ENCODE data around the gene SET.

SET gene

GRCh38 chr9:128706045-128706444 lies 17.0 kb downstream of the SET start:
- DNase-seq (ENCODE audit: insufficient read length, low spot score): peak; percentile 44
- no peak for TF ChIP-seq CTCF (IDR thresholded peaks at IDR 0.05; ENCODE audit: insufficient read depth, missing control alignments)
- no peak for FAIRE-seq

GRCh38 chr9:128706671-128707381 lies 17.8 kb downstream of the SET start:
- TF ChIP-seq CTCF (IDR thresholded peaks at IDR 0.05; ENCODE audit: insufficient read depth, missing control alignments): no peak
- FAIRE-seq: no peak
- DNase-seq (ENCODE audit: insufficient read length, low spot score): no peak

GRCh38 chr9:128707446-128707845 lies 18.4 kb downstream of the SET start:
- no peak for DNase-seq (ENCODE audit: insufficient read length, low spot score)
- no peak for FAIRE-seq
- no peak for TF ChIP-seq CTCF (IDR thresholded peaks at IDR 0.05; ENCODE audit: insufficient read depth, missing control alignments)

- FAIRE-seq: no peak
- no peak for DNase-seq (ENCODE audit: insufficient read length, low spot score)
- TF ChIP-seq CTCF (IDR thresholded peaks at IDR 0.05; ENCODE audit: insufficient read depth, missing control alignments): no peak
These were observed 23.7 kb downstream of the SET start for GRCh38 chr9:128712451-128713410.

- no peak for FAIRE-seq
- DNase-seq (ENCODE audit: insufficient read length, low spot score): no peak
- no peak for TF ChIP-seq CTCF (IDR thresholded peaks at IDR 0.05; ENCODE audit: insufficient read depth, missing control alignments)
These were observed 24.4 kb downstream of the SET start for GRCh38 chr9:128713411-128713780.

GRCh38 chr9:128713941-128714573 lies 25.0 kb downstream of the SET start:
- no peak for TF ChIP-seq CTCF (IDR thresholded peaks at IDR 0.05; ENCODE audit: insufficient read depth, missing control alignments)
- FAIRE-seq (no peak), DNase-seq (ENCODE audit: insufficient read length, low spot score) (no peak)

All from D721Med (cell line).